Chondrocyte (in vitro differentiated cells): Measurements from ENCODE around the gene GPATCH4. TPM values are rescaled to one million over a fixed set of nuclear protein-coding genes. Genes with fewer than 3 reads are reported as not detected.

ENCODE experiments used
- DNase-seq: peaks from one replicate; pipeline ENCODE4 v3.0.0; 2021; ENCODE audit warnings: mixed read lengths, low spot score
- H3K27ac Mint-ChIP-seq: one replicate; pipeline ENCODE4 v1.8.0; 2021; ENCODE audit warnings: mild to moderate bottlenecking, moderate library complexity, mixed read lengths; ENCODE audit not compliant: unreplicated experiment
- H3K27me3 Mint-ChIP-seq: 2 replicates; pipeline ENCODE4 v1.8.0; 2021; ENCODE audit warnings: low read depth, mixed read lengths
- H3K36me3 Mint-ChIP-seq: 2 replicates; pipeline ENCODE4 v1.8.0; 2021; ENCODE audit warnings: low read depth, mixed read lengths
- H3K4me1 Mint-ChIP-seq: 2 replicates; pipeline ENCODE4 v1.8.0; 2021; ENCODE audit warnings: low read depth, mild to moderate bottlenecking, mixed read lengths
- H3K4me3 Mint-ChIP-seq: one replicate; pipeline ENCODE4 v1.8.0; 2021; ENCODE audit warnings: mild to moderate bottlenecking, moderate library complexity, mixed read lengths; ENCODE audit not compliant: unreplicated experiment
- H3K9me3 Mint-ChIP-seq: 2 replicates; pipeline ENCODE4 v1.8.0; 2021; ENCODE audit warnings: low read depth, mixed read lengths
- total RNA-seq: library from RNA; stranded (reverse); gene quantifications from 3 replicates; pipeline ENCODE4 v1.2.1, GENCODE V29; 2021
- TF ChIP-seq, protein P1 (sequence below): fragments of 200-600 bp; sonication (generic); IDR thresholded peaks from 2 replicates; pipeline ENCODE4 v1.5.0; 2021; ENCODE audit warnings: antibody characterized with exemption, mild to moderate bottlenecking, moderate library complexity

The GPATCH4 gene
- total RNA-seq, 1 donor from 2014 or later = 16.4 TPM

DNA sequence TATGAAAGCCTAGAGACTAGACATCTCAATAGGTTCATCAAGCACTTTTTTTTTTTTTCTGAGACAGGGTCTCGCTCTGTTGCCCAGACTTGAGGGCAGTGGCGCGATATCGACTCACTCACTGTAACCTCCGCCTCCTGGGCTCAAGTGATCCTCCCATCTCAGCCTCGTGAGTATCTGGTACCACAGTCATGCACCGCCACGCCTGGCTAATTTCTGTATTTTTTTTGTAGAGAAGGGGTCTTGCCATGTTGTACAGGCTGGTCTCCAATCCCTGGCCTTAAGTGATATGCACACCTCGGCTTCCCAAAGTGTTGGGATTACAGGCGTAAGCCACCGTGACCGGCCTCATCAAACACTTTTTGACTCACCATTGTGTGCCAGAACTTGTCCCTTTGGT is 613 bp upstream of the GPATCH4 start:
- Mint-ChIP-seq H3K9me3 (no peaks in the 10 kb centered on the region), H3K27ac (peak overlapping the region; percentile 97), H3K4me1 (peaks cover 22% of the 10 kb centered on the region), H3K27me3 (no peaks in the 10 kb centered on the region), H3K36me3 (peaks cover 2% of the 10 kb centered on the region), H3K4me3 (peak overlapping the region; percentile 90)
- TF ChIP-seq, protein P1, sequence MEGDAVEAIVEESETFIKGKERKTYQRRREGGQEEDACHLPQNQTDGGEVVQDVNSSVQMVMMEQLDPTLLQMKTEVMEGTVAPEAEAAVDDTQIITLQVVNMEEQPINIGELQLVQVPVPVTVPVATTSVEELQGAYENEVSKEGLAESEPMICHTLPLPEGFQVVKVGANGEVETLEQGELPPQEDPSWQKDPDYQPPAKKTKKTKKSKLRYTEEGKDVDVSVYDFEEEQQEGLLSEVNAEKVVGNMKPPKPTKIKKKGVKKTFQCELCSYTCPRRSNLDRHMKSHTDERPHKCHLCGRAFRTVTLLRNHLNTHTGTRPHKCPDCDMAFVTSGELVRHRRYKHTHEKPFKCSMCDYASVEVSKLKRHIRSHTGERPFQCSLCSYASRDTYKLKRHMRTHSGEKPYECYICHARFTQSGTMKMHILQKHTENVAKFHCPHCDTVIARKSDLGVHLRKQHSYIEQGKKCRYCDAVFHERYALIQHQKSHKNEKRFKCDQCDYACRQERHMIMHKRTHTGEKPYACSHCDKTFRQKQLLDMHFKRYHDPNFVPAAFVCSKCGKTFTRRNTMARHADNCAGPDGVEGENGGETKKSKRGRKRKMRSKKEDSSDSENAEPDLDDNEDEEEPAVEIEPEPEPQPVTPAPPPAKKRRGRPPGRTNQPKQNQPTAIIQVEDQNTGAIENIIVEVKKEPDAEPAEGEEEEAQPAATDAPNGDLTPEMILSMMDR = no peak
- DNase-seq = no peak

DNA sequence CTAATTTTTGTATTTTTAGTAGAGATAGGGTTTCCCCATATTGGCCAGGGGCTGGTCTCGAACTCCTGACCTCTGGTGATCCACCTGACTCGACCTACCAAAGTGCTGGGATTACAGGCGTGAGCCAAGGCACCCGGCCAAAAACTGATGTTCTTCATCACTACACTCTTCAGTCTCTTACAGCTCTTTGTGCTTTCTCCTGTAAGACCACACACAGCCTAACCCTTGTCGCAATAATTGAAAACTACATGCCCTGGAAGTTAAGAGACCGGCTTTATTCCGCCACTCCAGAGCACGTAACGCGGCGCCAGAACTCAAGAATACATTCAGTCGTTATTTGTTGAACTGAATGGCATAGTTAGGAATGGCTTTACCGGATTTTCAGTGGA is 552 bp downstream of the GPATCH4 start:
- no peak for DNase-seq
- Mint-ChIP-seq H3K36me3 (peaks cover 2% of the 10 kb centered on the region), H3K4me3 (peak overlapping the region; percentile 90), H3K9me3 (no peaks in the 10 kb centered on the region), H3K27me3 (no peaks in the 10 kb centered on the region), H3K4me1 (peaks cover 22% of the 10 kb centered on the region), H3K27ac (peak overlapping the region; percentile 97)
- TF ChIP-seq, protein P1 = no peak

DNA sequence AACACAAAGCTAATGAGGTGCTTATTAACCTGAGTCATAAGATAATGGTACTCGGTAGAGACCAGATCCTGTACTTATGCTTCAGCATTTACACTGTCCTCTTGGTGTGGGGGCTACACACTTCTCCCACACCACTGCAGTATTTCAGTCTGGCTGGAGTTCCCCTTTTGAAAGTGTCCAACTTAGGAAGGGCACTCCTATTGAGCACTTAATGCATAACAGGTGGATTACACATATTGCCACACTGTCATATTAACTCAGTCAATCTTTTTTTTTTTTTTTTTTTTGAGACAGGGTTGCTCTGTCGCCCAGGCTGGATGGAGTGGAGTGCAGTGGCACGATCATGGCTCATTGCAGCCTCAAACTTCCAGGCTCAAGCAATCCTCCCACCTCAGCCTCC is 1.5 kb downstream of the GPATCH4 start:
- Mint-ChIP-seq H3K4me1 (peaks cover 22% of the 10 kb centered on the region), H3K9me3 (no peaks in the 10 kb centered on the region), H3K36me3 (peaks cover 10% of the 10 kb centered on the region), H3K4me3 (peak overlapping the region; percentile 90), H3K27me3 (no peaks in the 10 kb centered on the region), H3K27ac (no peak overlapping the region)
- no peak for DNase-seq
- TF ChIP-seq, protein P1 = peak; percentile 20

DNA sequence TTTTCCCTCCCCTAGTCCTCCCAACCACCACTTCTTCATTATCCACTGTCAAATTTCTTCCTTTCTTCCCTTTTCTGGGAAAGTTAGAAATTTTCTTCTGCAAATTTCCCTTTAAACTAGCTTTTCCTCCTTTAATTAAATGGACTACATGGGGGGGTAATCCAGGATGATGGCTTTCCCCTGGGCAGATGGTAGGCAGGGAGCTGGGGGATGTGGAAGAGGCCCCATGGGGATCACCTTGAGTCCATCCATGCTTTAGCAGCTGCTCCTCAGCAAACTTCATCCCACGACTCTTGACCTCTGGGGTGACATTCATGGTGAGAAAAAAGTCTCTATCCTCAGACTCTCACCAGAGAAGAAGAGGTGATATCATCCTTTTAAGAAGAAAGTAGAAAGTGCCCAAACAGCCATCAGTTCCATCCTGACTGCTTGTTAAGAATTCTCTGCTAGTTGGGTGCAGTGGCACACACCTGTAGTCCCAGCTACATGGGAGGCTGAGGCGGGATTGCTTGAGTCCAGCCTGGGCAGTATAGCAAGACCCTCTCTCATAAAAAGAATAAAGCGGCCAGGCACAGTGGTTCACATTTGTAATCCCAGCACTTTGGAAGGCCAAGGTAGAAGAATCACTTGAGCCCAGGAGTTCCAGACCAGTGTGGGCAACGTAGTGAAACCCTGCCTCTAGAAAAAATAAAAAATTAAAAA is 2.4 kb downstream of the GPATCH4 start:
- H3K36me3 Mint-ChIP-seq = peaks cover 10% of the 10 kb centered on the region
- DNase-seq = no peak
- H3K4me1 Mint-ChIP-seq = peaks cover 22% of the 10 kb centered on the region
- no peaks in the 10 kb centered on the region for H3K27me3 Mint-ChIP-seq
- no peaks in the 10 kb centered on the region for H3K9me3 Mint-ChIP-seq
- TF ChIP-seq, protein P1 = no peak
- no peak overlapping the region for H3K27ac Mint-ChIP-seq
- H3K4me3 Mint-ChIP-seq = no peak overlapping the region

DNA sequence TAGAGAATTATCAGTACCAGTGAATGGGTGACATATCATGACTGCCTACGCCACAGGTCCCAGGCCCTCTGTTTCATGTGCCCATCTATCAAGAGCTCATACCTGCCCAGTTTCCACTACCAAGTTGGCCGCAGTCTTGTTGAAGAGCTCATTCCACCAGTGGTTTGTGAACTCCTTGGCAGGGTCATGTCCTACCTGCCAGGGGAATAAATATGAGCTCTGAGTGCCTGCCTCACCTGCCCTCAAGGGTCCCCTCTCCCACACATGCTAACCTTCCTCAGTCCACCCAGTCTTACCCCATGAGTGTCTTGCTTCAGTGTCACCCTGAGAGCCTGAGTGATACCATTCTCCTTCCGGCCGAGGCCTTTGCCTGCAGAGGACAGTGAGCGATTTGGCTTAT is 3.2 kb downstream of the GPATCH4 start:
- TF ChIP-seq, protein P1 = no peak
- DNase-seq = no peak
- Mint-ChIP-seq H3K36me3 (peaks cover 10% of the 10 kb centered on the region), H3K27me3 (no peaks in the 10 kb centered on the region), H3K9me3 (no peaks in the 10 kb centered on the region), H3K27ac (no peak overlapping the region), H3K4me3 (no peak overlapping the region), H3K4me1 (peaks cover 22% of the 10 kb centered on the region)
